ENCODE results near the gene AARSD1. TPM values are rescaled to one million over a fixed set of nuclear protein-coding genes. Genes with fewer than 3 reads are reported as not detected.

The AARSD1 gene
- total RNA-seq, 2 experiments from 2014 or later = 31.4 to 43.0 TPM

DNA sequence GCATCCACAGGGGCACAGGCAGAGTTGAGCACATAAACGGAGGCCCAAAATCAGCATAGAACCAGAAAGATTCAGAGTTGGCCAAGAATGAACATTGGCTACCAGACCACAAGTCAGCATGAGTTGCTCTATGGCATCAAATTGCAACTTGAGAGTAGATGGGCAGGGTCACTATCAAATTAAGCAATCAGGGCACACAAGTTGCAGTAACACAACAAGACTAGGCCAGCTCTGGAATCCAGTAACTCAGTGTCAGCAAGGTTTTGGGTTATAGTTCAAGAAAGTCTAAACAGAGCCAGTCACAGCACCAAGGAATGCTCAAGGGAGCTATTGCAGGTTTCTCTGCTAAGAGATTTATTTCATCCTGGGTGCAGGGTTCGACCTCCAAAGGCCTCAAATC, 50.7 kb downstream of the AARSD1 start:
- Mint-ChIP-seq H3K27me3 (peaks cover 8% of the 10 kb centered on the region), H3K27ac (no peak overlapping the region), H3K36me3 (ENCODE audit: low read depth) (no peaks in the 10 kb centered on the region), H3K4me1 (no peaks in the 10 kb centered on the region), H3K4me3 (no peak overlapping the region), H3K9me3 (no peaks in the 10 kb centered on the region)
- no peak for DNase-seq
- POLR2A ChIA-PET = no interaction called here
- CTCF ChIA-PET = interaction anchor here (0.5 kb wide), 1 partner anchor 155 kb away, joined by 3 read pairs; no protein-coding TSS in a partner anchor

GRCh38 chr17:42908872-42909700, 55.2 kb downstream of the AARSD1 start:
- H3K4me1 Mint-ChIP-seq = no peaks in the 10 kb centered on the region
- ChIA-PET POLR2A (no interaction called here), CTCF (no interaction called here)
- H3K27ac Mint-ChIP-seq = no peak overlapping the region
- H3K9me3 Mint-ChIP-seq = no peaks in the 10 kb centered on the region
- H3K4me3 Mint-ChIP-seq = no peak overlapping the region
- peaks cover 12% of the 10 kb centered on the region for H3K27me3 Mint-ChIP-seq
- no peak for DNase-seq
- no peaks in the 10 kb centered on the region for H3K36me3 Mint-ChIP-seq (ENCODE audit: low read depth)

DNA sequence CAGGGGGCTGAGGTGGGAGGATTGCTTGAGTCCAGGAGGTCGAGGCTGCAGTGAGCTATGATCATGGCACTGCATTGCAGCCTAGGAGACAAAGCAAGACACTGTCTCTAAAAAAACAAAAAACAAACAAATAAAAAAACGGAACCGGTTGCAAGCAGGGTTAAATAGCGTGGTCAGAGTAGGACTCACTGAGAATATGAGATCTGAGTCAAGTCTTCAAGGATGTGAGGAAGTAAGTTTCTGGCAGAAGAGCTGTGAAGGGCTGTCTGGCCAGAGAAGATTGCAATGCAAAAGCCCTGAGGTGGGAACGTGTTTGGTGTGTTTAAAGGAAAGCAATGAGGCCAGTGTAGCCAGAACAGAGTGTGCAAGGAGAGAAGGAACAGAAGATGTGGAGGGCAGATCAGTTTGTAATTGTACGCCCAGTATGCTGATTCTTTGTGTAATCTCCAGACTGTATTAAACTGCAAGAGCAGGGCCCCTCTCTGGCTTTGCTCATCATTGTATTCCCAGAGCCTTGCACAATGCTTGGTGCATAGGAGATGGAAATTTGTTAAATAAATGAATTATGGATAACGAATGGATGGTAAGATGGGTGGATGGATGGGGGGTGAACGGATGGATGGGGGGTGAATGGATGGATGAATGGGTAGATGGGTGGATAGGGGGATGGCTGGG, 57.3 kb downstream of the AARSD1 start:
- no peak for DNase-seq
- H3K36me3 Mint-ChIP-seq (ENCODE audit: low read depth) = no peaks in the 10 kb centered on the region
- POLR2A ChIA-PET = no interaction called here
- H3K4me3 Mint-ChIP-seq = no peak overlapping the region
- H3K27me3 Mint-ChIP-seq = peaks cover 13% of the 10 kb centered on the region
- CTCF ChIA-PET = no interaction called here
- H3K27ac Mint-ChIP-seq = no peak overlapping the region
- no peaks in the 10 kb centered on the region for H3K9me3 Mint-ChIP-seq
- H3K4me1 Mint-ChIP-seq = no peaks in the 10 kb centered on the region

DNA sequence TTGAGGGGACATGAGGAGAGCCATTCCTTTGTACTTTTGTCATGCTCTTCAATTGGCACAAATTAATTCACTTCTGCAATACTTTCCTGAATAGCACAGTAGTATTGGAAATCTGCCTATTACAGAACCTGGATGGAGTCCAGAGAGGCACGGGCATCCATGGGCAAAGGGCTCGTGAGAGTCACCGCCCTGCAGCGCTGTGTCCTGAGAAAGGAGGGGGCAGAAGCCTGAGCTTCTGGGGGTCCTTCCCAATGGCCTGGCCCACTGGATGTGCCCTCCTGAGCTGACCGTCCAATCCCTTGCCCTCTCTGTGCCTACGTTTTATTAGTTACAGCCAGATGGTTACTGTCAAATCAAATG, 60.2 kb downstream of the AARSD1 start:
- no peaks in the 10 kb centered on the region for H3K36me3 Mint-ChIP-seq (ENCODE audit: low read depth)
- H3K27me3 Mint-ChIP-seq = peaks cover 9% of the 10 kb centered on the region
- no peak overlapping the region for H3K4me3 Mint-ChIP-seq
- CTCF ChIA-PET = no interaction called here
- DNase-seq = no peak
- POLR2A ChIA-PET = no interaction called here
- H3K9me3 Mint-ChIP-seq = no peaks in the 10 kb centered on the region
- H3K4me1 Mint-ChIP-seq = no peaks in the 10 kb centered on the region
- no peak overlapping the region for H3K27ac Mint-ChIP-seq

DNA sequence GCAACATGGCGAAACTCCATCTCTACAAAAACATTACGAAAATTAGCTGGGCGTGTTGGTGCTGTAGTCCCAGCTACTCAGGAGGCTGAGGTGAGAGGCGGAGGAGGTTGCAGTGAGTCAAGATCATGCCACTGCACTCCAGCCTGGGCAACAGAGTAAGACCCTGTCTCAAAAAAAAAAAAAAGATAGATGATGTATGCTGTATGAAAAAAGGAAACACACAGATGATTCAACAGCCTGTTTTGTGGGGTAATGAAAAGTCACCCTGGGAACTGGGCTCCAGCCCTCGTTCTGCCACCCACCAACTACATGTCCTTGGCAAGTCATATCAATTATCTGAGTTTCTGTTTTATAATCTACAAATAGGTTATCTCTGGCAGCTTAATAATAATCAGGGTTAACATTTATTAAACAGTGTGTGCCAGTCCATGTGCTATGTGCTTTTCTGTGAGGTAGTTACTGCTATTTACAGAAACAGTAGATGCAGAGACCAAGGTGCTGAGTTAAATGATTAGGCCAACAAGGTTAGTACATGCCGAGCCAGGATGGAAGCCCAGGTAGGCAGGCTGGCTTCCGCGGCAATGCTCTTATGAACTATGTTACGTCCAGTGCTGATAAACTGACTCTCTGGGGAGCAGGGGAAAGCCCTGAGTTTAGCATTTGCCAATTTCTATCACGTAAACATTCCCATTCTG, 62.6 kb downstream of the AARSD1 start:
- Mint-ChIP-seq H3K9me3 (no peaks in the 10 kb centered on the region), H3K27me3 (peaks cover 7% of the 10 kb centered on the region), H3K4me3 (no peak overlapping the region), H3K4me1 (no peaks in the 10 kb centered on the region), H3K36me3 (ENCODE audit: low read depth) (no peaks in the 10 kb centered on the region), H3K27ac (no peak overlapping the region)
- no peak for DNase-seq
- CTCF ChIA-PET = interaction anchor here (1.4 kb wide), 1 partner anchor 27 kb away, joined by 3 read pairs; no protein-coding TSS in a partner anchor
- POLR2A ChIA-PET = no interaction called here

Other genes with a start within 250 kb of the AARSD1 start
- gene EZH1, start 219.4 kb downstream of the AARSD1 start, total RNA-seq = 10 to 100 TPM; 52.6 to 54.0 TPM
- gene RAMP2, start 203.2 kb downstream of the AARSD1 start, total RNA-seq = not detected
- 10 to 100 TPM; 51.9 to 59.4 TPM for gene VPS25, start 191.0 kb downstream of the AARSD1 start, total RNA-seq
- gene WNK4, start 183.8 kb downstream of the AARSD1 start, total RNA-seq = under 1 TPM; 0.47 to 0.77 TPM
- 10 to 100 TPM; 41.2 to 45.1 TPM for gene COA3, start 165.8 kb downstream of the AARSD1 start, total RNA-seq
- not detected for gene CNTD1, start 165.6 kb downstream of the AARSD1 start, total RNA-seq
- 10 to 100 TPM; 87.0 to 87.6 TPM for gene BECN1, start 140.2 kb downstream of the AARSD1 start, total RNA-seq
- gene PSME3, start 131.1 kb downstream of the AARSD1 start, total RNA-seq = 100 to 1,000 TPM; 110 to 111 TPM
- 1 to 10 TPM; 1.5 to 1.9 TPM for gene AOC2, start 119.9 kb downstream of the AARSD1 start, total RNA-seq
- under 1 TPM; 0.56 to 0.79 TPM for gene AOC3, start 113.3 kb downstream of the AARSD1 start, total RNA-seq
- gene G6PC1, start 63.7 kb downstream of the AARSD1 start, total RNA-seq = not detected
- gene PTGES3L, start 15.6 kb upstream of the AARSD1 start, total RNA-seq = under 1 TPM; 0.12 to 0.22 TPM
- 10 to 100 TPM; 13.0 to 14.0 TPM for gene RUNDC1, start 16.1 kb upstream of the AARSD1 start, total RNA-seq
- gene RPL27, start 34.0 kb upstream of the AARSD1 start, total RNA-seq = 1,000 to 10,000 TPM; 1,014 to 1,124 TPM
- 100 to 1,000 TPM; 125 to 137 TPM for gene IFI35, start 42.3 kb upstream of the AARSD1 start, total RNA-seq
- 10 to 100 TPM; 10.2 to 12.8 TPM for gene VAT1, start 57.9 kb upstream of the AARSD1 start, total RNA-seq
- under 1 TPM in 1 of 2 experiments, not detected in 1; 0.05 TPM for gene RND2, start 60.8 kb upstream of the AARSD1 start, total RNA-seq
- gene BRCA1, start 160.9 kb upstream of the AARSD1 start, total RNA-seq = 10 to 100 TPM; 67.4 to 76.0 TPM
- 10 to 100 TPM; 53.9 to 54.3 TPM for gene NBR1, start 206.8 kb upstream of the AARSD1 start, total RNA-seq
- gene TMEM106A, start 247.4 kb upstream of the AARSD1 start, total RNA-seq = 10 to 100 TPM; 11.7 to 11.8 TPM